KG1 (cell line): ENCODE measurements around the gene CYP4A22.
"Not testable (repeated sequence)": the region's sequence is repeated elsewhere in the genome, so short reads cannot be mapped to it uniquely, and the experiment has no call there.

Source experiments
- DNase-seq: peaks from one replicate; lab custom pipeline; 2025; lab: John Stamatoyannopoulos, UW

CYP4A22 gene

GRCh38 chr1:47156457-47156856, 19.2 kb downstream of the CYP4A22 start:
- not testable (repeated sequence) for DNase-seq

DNA sequence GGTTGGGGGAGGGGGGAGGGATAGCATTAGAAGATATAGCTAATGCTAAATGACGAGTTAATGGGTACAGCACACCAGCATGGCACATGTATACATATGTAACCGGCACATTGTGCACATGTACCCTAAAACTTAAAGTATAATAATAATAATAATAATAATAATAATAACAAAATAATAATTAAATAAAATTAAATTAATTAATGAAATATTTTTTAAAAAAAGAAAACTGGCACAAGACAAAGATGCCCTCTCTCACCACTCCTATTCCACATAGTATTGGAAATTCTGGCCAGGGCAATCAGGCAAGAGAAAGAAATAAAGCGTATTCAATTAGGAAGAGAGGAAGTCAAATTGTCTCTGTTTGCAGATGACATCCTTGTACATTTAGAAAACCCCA, 20.7 kb downstream of the CYP4A22 start:
- not testable (repeated sequence) for DNase-seq

GRCh38 chr1:47160716-47161115, 23.5 kb downstream of the CYP4A22 start:
- DNase-seq = no peak

DNA sequence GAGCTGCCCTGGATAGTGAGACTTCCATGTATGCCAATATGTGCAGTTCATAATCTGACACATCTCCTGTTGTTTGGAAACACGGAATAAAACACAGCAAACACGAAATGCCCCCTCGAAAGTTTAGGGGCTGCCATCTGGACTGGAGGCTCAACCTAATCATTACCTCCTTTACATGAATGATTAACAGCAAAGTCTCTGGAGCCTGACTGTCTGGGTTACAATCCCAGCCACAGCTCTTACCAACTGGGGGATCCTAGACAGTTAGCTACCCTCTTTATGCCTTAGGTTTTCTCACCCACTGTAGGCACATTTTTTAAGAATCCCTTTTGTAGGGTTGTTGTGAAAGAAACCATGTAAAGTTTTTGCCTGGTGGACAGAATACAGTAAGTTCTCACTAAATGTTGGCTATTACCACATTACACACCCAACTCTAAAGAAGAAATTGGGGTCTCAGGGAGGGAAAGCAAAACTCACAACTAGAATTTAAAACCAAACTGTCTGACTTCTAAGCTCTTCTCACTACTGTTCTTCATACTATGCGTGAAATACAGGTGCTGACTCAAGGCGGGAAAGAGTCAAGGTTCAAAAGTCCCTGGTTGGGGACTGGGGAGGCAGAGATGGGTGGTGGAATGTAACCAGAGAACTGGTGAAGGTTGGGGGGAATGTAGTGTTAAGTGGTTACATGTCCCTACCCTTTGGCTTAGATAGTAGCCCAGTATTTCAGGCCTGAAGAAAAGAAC, 24.2 kb downstream of the CYP4A22 start:
- no peak for DNase-seq

DNA sequence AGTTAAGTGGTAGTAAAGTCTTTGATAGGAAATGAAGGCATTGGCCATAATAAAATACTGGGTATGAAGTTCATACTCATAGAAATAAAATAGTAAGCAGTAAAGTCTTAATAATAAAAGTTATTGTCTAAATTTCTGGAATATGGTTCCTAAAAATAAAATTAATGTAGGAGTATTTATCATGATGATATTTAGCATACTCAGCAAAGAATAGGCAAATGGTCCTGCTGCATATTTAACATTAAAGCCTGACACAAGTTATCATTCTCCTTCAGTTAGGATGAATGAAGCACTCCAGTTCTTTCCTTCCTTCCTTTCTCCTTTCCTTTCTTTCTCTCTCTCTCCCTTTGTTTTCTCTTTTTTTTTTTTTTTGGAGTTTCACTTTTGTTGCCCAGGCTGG, 27.3 kb downstream of the CYP4A22 start:
- DNase-seq = no peak

GRCh38 chr1:47172782-47173181, 35.5 kb downstream of the CYP4A22 start:
- DNase-seq = no peak

DNA sequence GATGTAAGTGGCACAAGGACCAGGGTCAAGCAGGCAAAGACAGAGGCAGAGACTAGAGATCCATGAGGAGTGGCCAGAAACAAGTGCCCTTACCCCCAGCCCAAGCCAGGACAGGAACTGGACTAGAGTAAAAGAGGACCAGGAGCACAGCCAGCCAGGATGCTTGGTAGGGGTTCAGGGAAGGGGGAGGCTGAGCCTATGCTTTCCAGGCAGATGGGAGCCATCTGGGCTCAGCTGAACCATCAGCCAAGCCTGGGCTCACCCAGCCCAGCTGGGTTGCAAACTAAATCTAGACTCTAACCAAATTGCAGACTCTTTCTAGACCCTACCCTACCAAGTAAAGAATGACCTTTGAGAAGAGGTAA, 37.4 kb downstream of the CYP4A22 start:
- DNase-seq = no peak

GRCh38 chr1:47175227-47175934, 38.1 kb downstream of the CYP4A22 start:
- no peak for DNase-seq

- no peak for DNase-seq
Measured at GRCh38 chr1:47178020-47178419, 40.8 kb downstream of the CYP4A22 start.

GRCh38 chr1:47178654-47179016, 41.4 kb downstream of the CYP4A22 start:
- no peak for DNase-seq

GRCh38 chr1:47179017-47179987, 42.1 kb downstream of the CYP4A22 start:
- peak; percentile 91 for DNase-seq

- DNase-seq = no peak
Measured at GRCh38 chr1:47179988-47180563, 42.8 kb downstream of the CYP4A22 start.

DNA sequence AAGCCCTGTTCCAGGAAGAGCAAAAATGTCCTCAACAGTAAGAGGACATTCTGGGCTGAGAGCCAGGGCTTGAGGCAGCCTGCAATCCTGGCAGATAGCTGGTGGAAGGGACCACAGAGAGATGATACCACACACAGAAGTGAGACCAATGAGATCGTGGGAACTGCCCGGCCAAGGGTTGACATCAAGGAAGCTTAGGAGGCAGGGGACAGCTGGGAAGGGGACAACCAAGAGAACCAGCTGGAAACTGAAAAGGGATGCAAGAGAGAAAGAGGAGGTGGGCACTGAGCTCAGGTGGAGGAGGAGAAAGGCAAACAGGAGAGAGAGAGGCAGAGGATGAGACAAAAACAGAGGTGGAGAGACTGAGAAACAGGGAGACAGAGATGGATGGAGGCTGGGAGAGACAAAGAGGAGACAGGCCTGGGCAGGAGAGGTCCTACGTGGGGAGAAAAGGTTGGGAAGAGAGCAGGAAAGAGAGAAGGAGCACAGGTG, 43.4 kb downstream of the CYP4A22 start:
- no peak for DNase-seq

GRCh38 chr1:47181095-47181954, 44.1 kb downstream of the CYP4A22 start:
- DNase-seq = no peak

DNA sequence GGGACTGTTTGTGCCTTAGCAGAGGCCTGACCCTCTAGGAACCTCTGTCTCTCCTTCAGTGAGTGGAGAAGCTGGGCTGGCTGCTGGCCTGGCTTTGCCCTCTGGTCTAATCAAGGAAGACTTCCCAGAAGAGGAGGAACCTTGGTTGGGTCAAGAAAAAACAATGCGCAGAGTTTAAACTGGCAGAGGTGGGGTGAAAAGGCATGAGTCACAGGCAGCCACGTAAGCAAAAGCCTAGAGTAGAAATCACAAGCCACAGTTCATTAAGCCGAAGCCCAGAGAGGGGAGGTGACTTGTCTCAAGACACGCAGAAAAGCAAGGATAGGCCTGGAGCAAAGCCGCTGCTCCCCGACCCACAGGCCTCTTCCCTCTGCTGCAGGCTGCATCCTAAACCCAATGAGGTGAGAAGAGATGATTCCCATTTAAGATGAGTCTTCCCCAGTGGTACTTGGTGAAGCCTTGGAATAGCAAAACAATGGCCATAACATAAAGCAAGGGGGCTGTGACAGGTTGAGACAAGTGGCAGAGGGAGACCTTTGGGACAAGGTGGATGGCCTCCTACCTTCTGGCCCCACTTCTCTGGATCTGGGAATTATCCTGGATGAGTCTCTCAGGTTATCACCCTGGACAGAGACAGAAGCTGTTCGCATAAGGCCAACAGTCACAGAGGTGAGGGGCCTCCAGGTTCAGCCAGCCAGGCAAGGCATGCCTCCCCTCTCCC, 44.9 kb downstream of the CYP4A22 start:
- DNase-seq = no peak

- DNase-seq = no peak
Measured at GRCh38 chr1:47182676-47183235, 45.5 kb downstream of the CYP4A22 start.

- DNase-seq = no peak
Measured at GRCh38 chr1:47183308-47184089, 46.3 kb downstream of the CYP4A22 start.

DNA sequence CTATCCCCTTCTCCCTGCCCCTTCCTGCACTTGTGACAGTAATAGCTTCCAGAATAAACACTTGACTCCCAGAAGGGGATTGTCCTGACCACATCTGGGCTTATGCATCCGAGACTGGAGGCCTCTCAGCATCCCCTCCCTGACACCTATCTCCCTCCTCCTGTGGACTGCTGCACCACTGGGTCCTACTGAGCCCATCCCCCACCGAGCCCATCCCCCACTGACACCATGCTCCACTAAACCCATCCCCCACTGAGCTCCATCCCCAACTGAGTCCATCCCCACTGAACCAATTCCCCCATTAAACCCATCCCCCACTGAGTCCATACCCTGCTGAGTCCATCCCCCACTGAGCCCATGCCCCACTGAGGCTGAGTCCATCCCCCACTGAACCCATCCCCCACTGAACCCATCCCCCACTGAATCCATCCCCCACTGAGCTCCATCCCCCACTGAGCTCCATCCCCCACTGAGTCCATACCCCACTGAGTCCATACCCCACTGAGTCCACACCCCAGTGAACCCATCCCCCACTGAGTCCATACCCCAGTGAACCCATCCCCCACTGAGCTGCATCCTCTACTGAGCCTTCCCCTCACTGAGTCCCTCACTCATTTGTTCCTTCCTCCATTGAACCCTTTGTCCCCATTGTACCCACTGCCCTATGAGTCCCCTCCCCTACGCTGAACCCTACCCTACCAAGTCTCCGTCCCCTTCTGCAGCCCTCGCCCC, 47.0 kb downstream of the CYP4A22 start:
- DNase-seq = no peak
